Activated T-cell treated with anti-CD3 and anti-CD28 coated beads, Interleukin-2, amount 50 U/mL, for 4 hours (primary cell): ENCODE results near the gene PPP1R37. TPM values are rescaled to one million over a fixed set of nuclear protein-coding genes. Genes with fewer than 3 reads are reported as not detected.

Experiments used
- ATAC-seq, 2 donors: fragments of 200-7000 bp; cut with Tn5 transposase; one replicate each; pipeline ENCODE4 v1.10.0; 2021
- DNase-seq: peaks from one replicate; pipeline ENCODE4 v3.0.0-alpha.2; 2020
- H3K27me3 Mint-ChIP-seq: one replicate; pipeline ENCODE4 v1.8.0; 2021; ENCODE audit warnings: low read depth, mixed read lengths
- H3K36me3 Mint-ChIP-seq: one replicate; pipeline ENCODE4 v1.8.0; 2022; ENCODE audit warnings: mixed read lengths; ENCODE audit not compliant: insufficient read depth
- H3K4me1 Mint-ChIP-seq: one replicate; pipeline ENCODE4 v1.8.0; 2021; ENCODE audit warnings: low read depth, mixed read lengths
- H3K4me3 Mint-ChIP-seq: one replicate; pipeline ENCODE4 v1.8.0; 2021; ENCODE audit warnings: mild to moderate bottlenecking, moderate library complexity, mixed read lengths
- H3K9me3 Mint-ChIP-seq: one replicate; pipeline ENCODE4 v1.8.0; 2021; ENCODE audit warnings: mixed read lengths
- total RNA-seq, 3 donors: library from RNA; stranded (reverse); gene quantifications; one replicate each; pipeline ENCODE4 v1.2.1, GENCODE V29; 2021

PPP1R37 gene
- total RNA-seq, 3 donors from 2014 or later: 23.2 to 24.9 (median 24.7) TPM

GRCh38 chr19:45139286-45140143 lies 46.5 kb downstream of the PPP1R37 start:
- no peak overlapping the region for H3K4me3 Mint-ChIP-seq
- peaks cover 11% of the 10 kb centered on the region for H3K36me3 Mint-ChIP-seq
- ATAC-seq (no peak), DNase-seq (no peak)
- no peaks in the 10 kb centered on the region for H3K27me3 Mint-ChIP-seq
- H3K4me1 Mint-ChIP-seq: no peaks in the 10 kb centered on the region
- H3K9me3 Mint-ChIP-seq: no peaks in the 10 kb centered on the region

- no peaks in the 10 kb centered on the region for H3K9me3 Mint-ChIP-seq
- DNase-seq: no peak
- H3K27me3 Mint-ChIP-seq: no peaks in the 10 kb centered on the region
- no peak overlapping the region for H3K4me3 Mint-ChIP-seq
- H3K4me1 Mint-ChIP-seq: no peaks in the 10 kb centered on the region
- ATAC-seq: no peak
- H3K36me3 Mint-ChIP-seq: peaks cover 11% of the 10 kb centered on the region
These were observed 47.1 kb downstream of the PPP1R37 start for GRCh38 chr19:45140144-45140503.

GRCh38 chr19:45140533-45140932 lies 47.6 kb downstream of the PPP1R37 start:
- Mint-ChIP-seq H3K4me3 (no peak overlapping the region), H3K9me3 (no peaks in the 10 kb centered on the region), H3K36me3 (peaks cover 11% of the 10 kb centered on the region), H3K4me1 (no peaks in the 10 kb centered on the region), H3K27me3 (no peaks in the 10 kb centered on the region)
- ATAC-seq (no peak), DNase-seq (no peak)

GRCh38 chr19:45141203-45141900 lies 48.4 kb downstream of the PPP1R37 start:
- Mint-ChIP-seq H3K27me3 (no peaks in the 10 kb centered on the region), H3K4me3 (no peak overlapping the region), H3K36me3 (peaks cover 11% of the 10 kb centered on the region), H3K9me3 (no peaks in the 10 kb centered on the region), H3K4me1 (no peaks in the 10 kb centered on the region)
- ATAC-seq: no peak
- no peak for DNase-seq

GRCh38 chr19:45142016-45142725 lies 49.2 kb downstream of the PPP1R37 start:
- Mint-ChIP-seq H3K27me3 (no peaks in the 10 kb centered on the region), H3K4me1 (no peaks in the 10 kb centered on the region), H3K4me3 (no peak overlapping the region), H3K36me3 (peaks cover 11% of the 10 kb centered on the region), H3K9me3 (no peaks in the 10 kb centered on the region)
- DNase-seq (no peak), ATAC-seq (no peak)

- Mint-ChIP-seq H3K4me1 (no peaks in the 10 kb centered on the region), H3K27me3 (no peaks in the 10 kb centered on the region), H3K36me3 (peaks cover 11% of the 10 kb centered on the region), H3K9me3 (no peaks in the 10 kb centered on the region), H3K4me3 (no peak overlapping the region)
- no peak for ATAC-seq
- DNase-seq: no peak
These were observed 49.7 kb downstream of the PPP1R37 start for GRCh38 chr19:45142726-45143110.

- no peak for ATAC-seq
- H3K27me3 Mint-ChIP-seq: no peaks in the 10 kb centered on the region
- H3K9me3 Mint-ChIP-seq: no peaks in the 10 kb centered on the region
- no peak overlapping the region for H3K4me3 Mint-ChIP-seq
- H3K4me1 Mint-ChIP-seq: peaks cover 6% of the 10 kb centered on the region
- DNase-seq: no peak
- peaks cover 11% of the 10 kb centered on the region for H3K36me3 Mint-ChIP-seq
These were observed 51.7 kb downstream of the PPP1R37 start for GRCh38 chr19:45144431-45145269.

- H3K27me3 Mint-ChIP-seq: no peaks in the 10 kb centered on the region
- no peak for DNase-seq
- H3K9me3 Mint-ChIP-seq: no peaks in the 10 kb centered on the region
- H3K4me3 Mint-ChIP-seq: no peak overlapping the region
- peaks cover 11% of the 10 kb centered on the region for H3K36me3 Mint-ChIP-seq
- H3K4me1 Mint-ChIP-seq: peaks cover 6% of the 10 kb centered on the region
- no peak for ATAC-seq
These were observed 52.6 kb downstream of the PPP1R37 start for GRCh38 chr19:45145270-45146189.

- H3K27me3 Mint-ChIP-seq: no peaks in the 10 kb centered on the region
- no peak overlapping the region for H3K4me3 Mint-ChIP-seq
- H3K4me1 Mint-ChIP-seq: peaks cover 6% of the 10 kb centered on the region
- ATAC-seq (no peak), DNase-seq (no peak)
- peaks cover 10% of the 10 kb centered on the region for H3K36me3 Mint-ChIP-seq
- H3K9me3 Mint-ChIP-seq: no peaks in the 10 kb centered on the region
These were observed 53.3 kb downstream of the PPP1R37 start for GRCh38 chr19:45146251-45146650.

- H3K27me3 Mint-ChIP-seq: peaks cover 2% of the 10 kb centered on the region
- no peak overlapping the region for H3K4me3 Mint-ChIP-seq
- ATAC-seq (no peak), DNase-seq (no peak)
- H3K36me3 Mint-ChIP-seq: peaks cover 8% of the 10 kb centered on the region
- no peaks in the 10 kb centered on the region for H3K9me3 Mint-ChIP-seq
- peaks cover 10% of the 10 kb centered on the region for H3K4me1 Mint-ChIP-seq
These were observed 53.8 kb downstream of the PPP1R37 start for GRCh38 chr19:45146741-45147205.

GRCh38 chr19:45147835-45148676 lies 55.1 kb downstream of the PPP1R37 start:
- H3K9me3 Mint-ChIP-seq: no peaks in the 10 kb centered on the region
- peaks cover under 1% of the 10 kb centered on the region for H3K36me3 Mint-ChIP-seq
- no peak overlapping the region for H3K4me3 Mint-ChIP-seq
- ATAC-seq (no peak), DNase-seq (no peak)
- H3K27me3 Mint-ChIP-seq: peaks cover 7% of the 10 kb centered on the region
- H3K4me1 Mint-ChIP-seq: peaks cover 15% of the 10 kb centered on the region

GRCh38 chr19:45149129-45149528 lies 56.1 kb downstream of the PPP1R37 start:
- no peaks in the 10 kb centered on the region for H3K9me3 Mint-ChIP-seq
- no peak overlapping the region for H3K4me3 Mint-ChIP-seq
- ATAC-seq (no peak), DNase-seq (no peak)
- H3K4me1 Mint-ChIP-seq: peaks cover 20% of the 10 kb centered on the region
- H3K27me3 Mint-ChIP-seq: peaks cover 11% of the 10 kb centered on the region
- H3K36me3 Mint-ChIP-seq: no peaks in the 10 kb centered on the region
